Smooth muscle cell (in vitro differentiated cells): ENCODE results near the gene CD1D. TPM values are rescaled to one million over a fixed set of nuclear protein-coding genes. Genes with fewer than 3 reads are reported as not detected.

Source experiments
- DNase-seq: peaks from one replicate; lab custom pipeline; 2025; ENCODE audit not compliant: unreplicated experiment; lab: John Stamatoyannopoulos, UW
- H2AFZ ChIP-seq: fragments of 200-600 bp; sonication (generic); 2 replicates; pipeline ENCODE4 v1.6.0; 2016; ENCODE audit warnings: antibody characterized with exemption, low read depth, mild to moderate bottlenecking
- H3F3A ChIP-seq: fragments of 200-600 bp; sonication (generic); 2 replicates; pipeline ENCODE4 v1.6.0; 2017; ENCODE audit warnings: antibody characterized with exemption, low read depth
- H3K27ac ChIP-seq: fragments of 200-600 bp; sonication (generic); 2 replicates; pipeline ENCODE4 v1.5.1; 2016; ENCODE audit warnings: low read depth, mild to moderate bottlenecking
- H3K27me3 ChIP-seq: fragments of 200-600 bp; sonication (generic); 2 replicates; pipeline ENCODE4 v1.6.1; 2016; ENCODE audit warnings: low read depth, mild to moderate bottlenecking
- H3K36me3 ChIP-seq: fragments of 200-600 bp; sonication (generic); 2 replicates; pipeline ENCODE4 v1.5.1; 2016; ENCODE audit warnings: low read depth
- H3K4me1 ChIP-seq: fragments of 200-600 bp; sonication (generic); 2 replicates; pipeline ENCODE4 v1.5.1; 2016; ENCODE audit warnings: low read depth
- H3K4me2 ChIP-seq: fragments of 200-600 bp; sonication (generic); 2 replicates; pipeline ENCODE4 v1.6.0; 2016; ENCODE audit warnings: mild to moderate bottlenecking
- H3K4me3 ChIP-seq: fragments of 200-600 bp; sonication (generic); 2 replicates; pipeline ENCODE4 v1.5.1; 2016; ENCODE audit warnings: mild to moderate bottlenecking
- H3K79me2 ChIP-seq: fragments of 200-600 bp; sonication (generic); 2 replicates; pipeline ENCODE4 v1.6.0; 2016; ENCODE audit warnings: low read depth, mild to moderate bottlenecking
- H3K9ac ChIP-seq: fragments of 200-600 bp; sonication (generic); 2 replicates; pipeline ENCODE4 v1.6.0; 2016; ENCODE audit warnings: low read depth
- H3K9me3 ChIP-seq: fragments of 200-600 bp; sonication (generic); replicated peaks from 2 replicates; pipeline ENCODE4 v1.5.1; 2016; ENCODE audit warnings: low read depth
- H4K20me1 ChIP-seq: fragments of 200-600 bp; sonication (generic); 2 replicates; pipeline ENCODE4 v1.6.0; 2016; ENCODE audit warnings: low read depth
- CTCF ChIP-seq: fragments of 200-600 bp; sonication (generic); IDR thresholded peaks from 2 replicates; pipeline ENCODE4 v1.5.1; 2017; ENCODE audit warnings: borderline replicate concordance, mild to moderate bottlenecking, antibody characterized with exemption; ENCODE audit not compliant: insufficient read depth, poor library complexity, severe bottlenecking
- WGBS: methylation state at CpG from one replicate; pipeline ENCODE4 v1.1.7; 2016; ENCODE audit warnings: low lambda C conversion rate; 5-methylcytosine and 5-hydroxymethylcytosine counted together
- polyA plus RNA-seq: library from polyadenylated mRNA; unstranded; fragments of >200 nt; fragmentation: Nextera tagmentation; extraction: Ambion mirVana; gene quantifications from 2 replicates; pipeline ENCODE4 v1.2.1, GENCODE V29; 2016
- total RNA-seq: library from RNA; depleted of rRNA; stranded (reverse); fragments of >200 nt; gene quantifications from 2 replicates; pipeline ENCODE4 v1.2.3, GENCODE V29; 2014

The CD1D gene
- total and polyA plus RNA-seq, 2 experiments from 2014 or later, result 2.7 to 3.3 TPM

GRCh38 chr1:158150523-158150922 is 30.2 kb upstream of the CD1D start:
- H3F3A ChIP-seq, result no peaks in the 10 kb centered on the region
- H3K79me2 ChIP-seq, result no peaks in the 10 kb centered on the region
- peak overlapping the region; percentile 97 for H2AFZ ChIP-seq
- no peak for DNase-seq
- H3K9me3 ChIP-seq, result no peaks in the 10 kb centered on the region
- no peak overlapping the region for H3K4me3 ChIP-seq
- no peak overlapping the region for H3K9ac ChIP-seq
- H3K4me2 ChIP-seq, result peak overlapping the region; percentile 89
- peaks cover 4% of the 10 kb centered on the region for H3K4me1 ChIP-seq
- no peak overlapping the region for H3K27ac ChIP-seq
- H3K36me3 ChIP-seq, result no peaks in the 10 kb centered on the region
- 96% methylated on average over 1 of the region's 1 CpG for WGBS
- no peaks in the 10 kb centered on the region for H3K27me3 ChIP-seq
- TF ChIP-seq CTCF, result no peak
- H4K20me1 ChIP-seq, result no peaks in the 10 kb centered on the region

- no peak overlapping the region for H3K4me3 ChIP-seq
- H3K27ac ChIP-seq, result no peak overlapping the region
- H3K4me2 ChIP-seq, result no peak overlapping the region
- no peaks in the 10 kb centered on the region for H3K27me3 ChIP-seq
- H2AFZ ChIP-seq, result no peak overlapping the region
- no peaks in the 10 kb centered on the region for H3K79me2 ChIP-seq
- DNase-seq, result no peak
- H3K9ac ChIP-seq, result no peak overlapping the region
- TF ChIP-seq CTCF, result no peak
- H3K4me1 ChIP-seq, result peaks cover 4% of the 10 kb centered on the region
- H3F3A ChIP-seq, result no peaks in the 10 kb centered on the region
- 92% methylated on average over 1 of the region's 1 CpG for WGBS
- H4K20me1 ChIP-seq, result no peaks in the 10 kb centered on the region
- H3K9me3 ChIP-seq, result no peaks in the 10 kb centered on the region
- no peaks in the 10 kb centered on the region for H3K36me3 ChIP-seq
Measured at GRCh38 chr1:158153179-158153578, 27.5 kb upstream of the CD1D start.

- WGBS, result 90% methylated on average over 5 of the region's 5 CpGs
- no peaks in the 10 kb centered on the region for H4K20me1 ChIP-seq
- H3K9me3 ChIP-seq, result no peaks in the 10 kb centered on the region
- H3K79me2 ChIP-seq, result no peaks in the 10 kb centered on the region
- no peak overlapping the region for H2AFZ ChIP-seq
- no peak overlapping the region for H3K27ac ChIP-seq
- no peaks in the 10 kb centered on the region for H3F3A ChIP-seq
- H3K4me1 ChIP-seq, result peaks cover 4% of the 10 kb centered on the region
- no peak for TF ChIP-seq CTCF
- H3K4me2 ChIP-seq, result no peak overlapping the region
- H3K27me3 ChIP-seq, result no peaks in the 10 kb centered on the region
- DNase-seq, result no peak
- no peak overlapping the region for H3K9ac ChIP-seq
- no peaks in the 10 kb centered on the region for H3K36me3 ChIP-seq
- H3K4me3 ChIP-seq, result no peak overlapping the region
Measured at GRCh38 chr1:158153746-158154444, 26.8 kb upstream of the CD1D start.

- H3K9me3 ChIP-seq, result no peaks in the 10 kb centered on the region
- H3K79me2 ChIP-seq, result no peaks in the 10 kb centered on the region
- WGBS, result 84% methylated on average over 3 of the region's 3 CpGs
- no peak overlapping the region for H2AFZ ChIP-seq
- H3K4me2 ChIP-seq, result no peak overlapping the region
- H3K36me3 ChIP-seq, result no peaks in the 10 kb centered on the region
- H3K9ac ChIP-seq, result no peak overlapping the region
- peaks cover 4% of the 10 kb centered on the region for H3K4me1 ChIP-seq
- DNase-seq, result no peak
- H3K27ac ChIP-seq, result no peak overlapping the region
- TF ChIP-seq CTCF, result no peak
- no peaks in the 10 kb centered on the region for H3F3A ChIP-seq
- H3K4me3 ChIP-seq, result no peak overlapping the region
- H3K27me3 ChIP-seq, result no peaks in the 10 kb centered on the region
- H4K20me1 ChIP-seq, result no peaks in the 10 kb centered on the region
Measured at GRCh38 chr1:158154501-158154900, 26.2 kb upstream of the CD1D start.
